Erythroblast (primary cell): ENCODE data around the gene BACE2.
"Not testable (repeated sequence)": the region's sequence is repeated elsewhere in the genome, so short reads cannot be mapped to it uniquely, and the experiment has no call there.

Experiments used
- DNase-seq, 2 experiments: peaks; one replicate each; lab custom pipeline; 2025; lab: John Stamatoyannopoulos, UW
- GATA1 ChIP-seq: IDR thresholded peaks from 2 replicates; pipeline ENCODE4 v1.6.1; 2011; ENCODE audit warnings: low read depth, mild to moderate bottlenecking, control low read depth, low read length, moderate library complexity
- POLR2A ChIP-seq: IDR thresholded peaks from 2 replicates; pipeline ENCODE4 v1.6.1; 2011; ENCODE audit warnings: mild to moderate bottlenecking, low read length

BACE2 gene

DNA sequence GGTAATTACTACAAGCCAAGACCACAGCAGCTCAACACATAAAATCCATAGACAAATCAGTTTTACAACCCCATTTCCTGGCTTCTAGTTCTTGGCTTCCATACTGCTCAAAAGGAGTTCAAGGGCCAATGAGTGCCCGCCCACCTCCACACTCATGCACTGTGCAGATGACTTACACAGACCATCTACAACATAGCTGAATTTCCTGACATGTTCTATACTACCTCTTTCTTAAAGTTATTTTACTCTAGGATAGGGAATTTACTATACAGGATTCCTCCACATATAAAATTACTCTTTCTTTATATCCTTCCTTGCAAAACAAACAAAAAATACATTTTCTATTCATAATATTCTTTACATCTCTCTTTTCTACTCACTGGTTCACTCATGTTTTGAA lies 14.6 kb downstream of the BACE2 start:
- DNase-seq = no peak
- TF ChIP-seq GATA1 = no peak
- no peak for TF ChIP-seq POLR2A

DNA sequence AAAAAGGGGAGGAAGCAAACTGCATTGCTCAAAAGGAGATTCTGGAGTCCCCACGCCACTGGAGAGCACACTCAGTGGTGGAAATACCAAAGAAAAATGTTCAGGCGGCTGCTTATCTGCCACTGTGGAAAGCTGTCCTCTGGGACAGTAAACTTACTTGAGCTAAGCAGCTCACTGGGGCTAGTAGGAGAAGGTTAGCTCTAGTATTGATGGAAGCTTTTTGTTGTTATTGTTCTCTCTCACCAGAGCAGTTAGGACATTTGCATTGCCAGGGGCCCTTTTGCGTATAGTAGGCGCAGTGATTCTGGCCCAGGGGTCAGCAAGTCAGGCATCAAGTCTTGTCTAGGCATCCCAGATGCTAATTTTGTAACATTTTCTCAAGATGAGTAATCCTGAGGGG lies 15.6 kb downstream of the BACE2 start:
- no peak for TF ChIP-seq POLR2A
- no peak for DNase-seq

DNA sequence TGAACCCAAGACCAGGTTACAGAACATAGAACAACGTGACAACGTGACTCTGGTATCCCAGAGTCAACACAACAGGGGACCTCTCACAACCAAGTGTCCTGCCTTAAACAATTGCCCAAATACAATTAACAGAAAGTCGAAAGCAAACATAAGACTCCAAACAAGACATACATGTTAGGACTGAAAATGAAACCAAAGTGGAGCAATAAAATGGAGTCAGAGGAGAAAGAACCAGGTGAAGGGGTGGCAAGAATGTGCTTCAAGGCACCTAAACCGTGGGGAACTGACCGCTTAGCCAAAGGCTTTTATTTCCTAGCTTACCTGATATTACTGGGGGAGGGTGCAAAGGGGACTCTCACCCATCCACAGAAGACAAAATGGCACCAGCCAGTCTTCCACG lies 17.8 kb downstream of the BACE2 start:
- DNase-seq = no peak
- TF ChIP-seq POLR2A (no peak), GATA1 (no peak)

DNA sequence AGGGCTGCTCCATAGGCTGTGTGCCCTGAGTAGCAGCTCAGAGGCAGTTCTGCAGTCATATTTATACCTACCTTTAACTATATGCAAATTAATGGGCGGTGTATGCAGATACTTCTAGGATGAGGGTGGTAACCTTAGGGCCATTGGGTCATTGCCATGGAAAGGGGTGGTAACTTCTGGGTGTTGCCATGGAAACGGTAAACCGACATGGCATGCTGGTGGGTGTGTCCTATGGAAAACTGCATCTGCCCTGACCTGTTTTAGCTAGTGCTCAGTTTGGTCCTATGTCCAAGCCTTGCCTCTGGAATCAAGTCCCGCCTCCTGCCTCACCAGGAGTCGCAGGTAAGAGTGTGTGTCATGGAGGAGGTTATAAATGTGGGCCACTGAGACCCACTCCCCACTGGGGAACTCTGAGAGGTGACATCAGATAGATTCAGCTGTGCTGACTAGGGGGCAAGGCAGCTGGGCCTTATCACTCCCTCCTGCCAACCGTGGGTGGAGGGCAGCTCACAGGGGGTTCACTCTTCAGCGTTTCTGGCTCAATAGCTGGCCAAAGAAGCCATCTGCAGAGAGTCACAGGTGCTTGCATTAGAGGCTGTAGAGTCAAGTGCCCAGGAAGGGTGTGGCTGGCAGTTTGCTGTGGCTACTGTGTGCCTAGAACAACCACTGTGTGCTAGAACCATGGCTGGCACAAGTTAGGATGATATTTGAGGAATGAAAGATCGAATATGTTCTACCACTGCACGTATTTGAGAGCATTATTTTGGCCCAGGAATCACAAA lies 19.0 kb downstream of the BACE2 start:
- no peak for TF ChIP-seq POLR2A
- no peak for TF ChIP-seq GATA1
- no peak for DNase-seq

DNA sequence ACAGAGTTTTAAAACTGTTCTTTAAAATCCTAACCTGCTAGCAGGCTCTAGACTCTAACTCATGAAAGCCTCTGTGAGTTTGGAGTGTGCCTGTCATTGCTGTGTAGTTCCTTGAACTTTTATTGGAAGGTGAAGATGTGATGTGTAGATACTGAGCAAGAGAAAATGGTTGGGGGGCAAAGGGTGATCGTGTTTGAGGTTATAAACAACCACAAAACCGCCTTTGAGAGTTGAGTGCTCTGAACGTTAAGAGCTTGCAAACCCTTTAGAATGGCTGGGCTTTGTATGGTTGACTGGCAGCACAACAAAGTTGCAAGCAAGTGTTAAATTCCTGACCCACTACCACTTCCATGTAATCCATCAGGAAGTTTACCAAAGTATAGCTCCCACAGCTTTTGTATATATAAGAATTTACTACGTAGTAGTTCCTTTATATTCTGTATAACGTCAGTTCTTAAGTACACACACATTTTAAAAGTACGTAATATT lies 19.6 kb downstream of the BACE2 start:
- TF ChIP-seq GATA1 = no peak
- no peak for TF ChIP-seq POLR2A
- DNase-seq = no peak

DNA sequence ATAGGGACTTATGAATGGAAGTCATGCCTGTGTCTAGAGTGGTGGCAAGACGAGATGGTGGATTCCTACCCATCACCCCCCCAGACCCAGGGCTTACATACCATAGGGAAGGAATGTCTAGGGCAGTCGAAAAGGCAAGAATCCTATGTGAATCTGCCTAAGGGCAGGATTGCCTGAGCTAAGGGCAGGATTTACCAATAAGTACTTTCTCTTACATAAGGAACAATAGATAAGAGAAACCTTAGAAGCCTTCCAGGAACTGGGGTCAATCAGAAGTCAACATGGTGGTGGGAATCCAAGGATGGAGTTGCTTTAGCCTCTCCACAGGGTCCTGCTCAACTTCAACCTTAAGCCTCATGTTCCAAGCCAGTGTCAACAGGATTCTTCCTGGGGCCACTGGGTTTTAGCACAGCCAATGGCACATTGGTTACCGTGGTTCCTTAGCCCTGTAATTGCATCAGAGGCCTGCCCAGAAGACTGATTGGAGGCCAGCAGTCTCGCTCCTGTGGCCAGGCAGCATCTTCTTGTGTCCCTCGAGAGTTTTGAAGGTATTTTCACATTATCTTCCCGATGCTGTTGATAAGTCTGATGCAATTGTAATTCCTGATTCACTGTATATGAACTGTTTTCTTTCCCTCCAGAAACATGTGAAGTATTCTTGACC lies 20.7 kb downstream of the BACE2 start:
- TF ChIP-seq GATA1 (no peak), POLR2A (no peak)
- DNase-seq = no peak

DNA sequence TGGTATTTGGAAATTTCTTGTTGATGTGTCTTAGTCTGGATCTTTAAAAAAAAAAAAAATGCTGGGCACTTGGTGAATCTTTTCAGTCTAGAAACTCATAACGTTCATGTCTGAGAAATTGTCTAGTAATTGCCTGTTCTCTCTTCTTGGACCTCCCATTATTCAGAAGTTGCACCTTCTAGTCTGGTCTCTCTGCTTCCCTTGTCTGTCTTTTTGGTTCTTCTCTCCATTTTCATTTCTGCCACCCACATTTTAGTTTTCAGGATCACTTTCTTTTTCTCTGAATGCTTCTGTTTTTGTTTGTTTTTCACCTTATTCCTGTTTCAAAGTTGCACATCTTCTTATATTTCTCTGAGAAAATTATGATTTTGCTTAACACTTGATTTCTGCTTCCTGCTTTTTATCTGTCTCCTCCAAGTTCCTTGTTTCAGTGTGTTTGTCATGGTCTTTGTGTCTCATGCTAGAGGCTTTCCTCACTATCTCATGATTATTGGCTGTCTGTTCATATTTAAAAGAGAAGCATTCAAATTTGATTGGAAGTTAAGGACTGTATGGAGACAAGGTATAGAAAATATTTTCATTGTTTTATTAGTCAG lies 21.3 kb downstream of the BACE2 start:
- DNase-seq = no peak
- TF ChIP-seq GATA1 (no peak), POLR2A (no peak)

DNA sequence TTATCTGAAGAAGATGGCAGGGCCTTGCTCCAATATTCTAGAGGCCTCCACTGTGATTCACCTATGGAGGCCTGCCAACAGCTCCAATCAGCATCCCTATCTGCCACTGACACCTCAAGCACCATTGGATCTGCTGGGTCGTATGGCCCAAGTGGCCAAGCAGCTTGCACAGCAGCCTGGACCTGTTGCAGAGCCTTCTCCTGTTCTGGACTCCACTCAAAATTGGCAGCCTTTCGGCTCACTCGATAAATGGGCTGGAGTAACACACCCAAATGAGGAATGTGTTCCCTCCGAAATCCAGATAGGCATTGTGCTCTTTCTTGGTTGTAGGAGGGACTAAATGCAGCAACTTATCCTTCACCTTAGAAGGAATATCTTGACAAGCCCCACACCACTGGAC lies 24.6 kb downstream of the BACE2 start:
- not testable (repeated sequence) for DNase-seq

DNA sequence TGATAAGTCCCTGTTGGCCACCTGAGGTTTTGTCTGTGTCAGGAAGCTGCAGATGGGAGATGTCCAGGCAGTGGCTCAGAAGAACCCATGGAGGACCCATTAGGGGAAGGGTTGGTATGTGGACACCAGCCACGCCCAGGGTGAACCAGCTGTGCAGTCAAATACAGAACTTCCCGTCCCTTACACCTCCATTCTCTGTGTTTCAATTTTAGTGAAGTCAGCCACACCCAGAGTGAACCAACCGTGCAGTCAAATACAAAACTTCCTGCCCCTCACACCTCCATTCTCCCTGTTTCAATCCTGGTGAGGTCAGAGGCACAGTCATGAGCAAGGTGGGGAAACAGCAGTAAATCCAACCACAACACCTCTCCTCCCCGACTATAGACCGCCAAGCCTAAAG lies 27.4 kb downstream of the BACE2 start:
- no peak for TF ChIP-seq GATA1
- TF ChIP-seq POLR2A = no peak
- no peak for DNase-seq

DNA sequence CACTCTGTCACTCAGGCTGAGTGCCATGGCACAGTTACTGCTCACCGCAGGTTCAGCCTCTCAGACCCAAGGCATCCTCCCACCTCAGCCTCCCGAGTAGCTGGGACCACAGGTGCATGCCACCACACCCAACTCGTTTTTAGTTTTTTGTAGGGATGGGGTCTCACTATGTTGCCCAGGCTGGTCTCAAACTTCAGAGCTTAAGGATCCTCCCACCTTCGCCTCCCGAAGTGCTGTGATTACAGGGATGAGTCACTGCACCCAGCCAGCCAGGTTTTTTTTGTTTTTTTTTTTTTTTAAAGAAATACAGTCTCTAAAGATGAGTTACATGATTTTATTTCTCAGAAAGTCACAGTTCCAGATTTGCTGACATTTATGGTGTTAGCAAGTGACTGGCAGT lies 29.0 kb downstream of the BACE2 start:
- TF ChIP-seq GATA1 (no peak), POLR2A (no peak)
- no peak for DNase-seq

DNA sequence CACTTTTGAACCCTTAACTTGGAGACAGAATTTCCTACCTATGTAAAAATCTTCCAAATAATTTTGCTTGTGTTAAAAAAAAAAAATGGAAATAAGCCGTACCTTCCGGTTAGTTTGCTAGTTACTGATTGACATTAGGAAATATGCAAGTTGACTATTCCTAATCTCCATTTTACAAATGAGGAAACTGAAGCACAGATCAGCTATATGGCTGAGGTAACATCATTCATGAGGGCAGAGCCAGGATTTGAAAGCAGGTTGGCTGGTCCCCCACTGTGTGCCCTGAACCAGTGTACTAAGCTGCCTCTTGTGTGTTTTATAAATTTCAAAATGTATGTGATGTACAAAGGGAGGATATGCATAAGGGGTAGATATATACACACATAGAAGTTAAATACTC lies 29.6 kb downstream of the BACE2 start:
- no peak for DNase-seq
- no peak for TF ChIP-seq GATA1
- no peak for TF ChIP-seq POLR2A

DNA sequence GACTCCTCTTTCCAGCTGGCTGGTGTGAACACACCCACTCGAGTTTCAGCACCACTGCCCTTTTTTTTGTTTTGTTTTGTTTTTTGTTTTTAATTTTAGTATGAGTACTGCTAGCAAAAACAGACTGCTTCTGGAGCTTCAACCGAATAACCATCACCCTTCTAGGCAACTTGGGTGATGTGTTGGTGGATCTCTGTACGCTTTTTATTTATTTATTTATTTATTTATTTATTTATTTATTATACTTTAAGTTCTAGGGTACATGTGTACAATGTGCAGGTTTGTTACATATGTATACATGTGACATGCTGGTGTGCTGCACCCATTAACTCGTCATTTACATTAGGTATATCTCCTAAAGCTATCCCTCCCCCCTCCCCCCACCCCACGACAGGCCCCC lies 30.7 kb downstream of the BACE2 start:
- DNase-seq = not testable (repeated sequence)

DNA sequence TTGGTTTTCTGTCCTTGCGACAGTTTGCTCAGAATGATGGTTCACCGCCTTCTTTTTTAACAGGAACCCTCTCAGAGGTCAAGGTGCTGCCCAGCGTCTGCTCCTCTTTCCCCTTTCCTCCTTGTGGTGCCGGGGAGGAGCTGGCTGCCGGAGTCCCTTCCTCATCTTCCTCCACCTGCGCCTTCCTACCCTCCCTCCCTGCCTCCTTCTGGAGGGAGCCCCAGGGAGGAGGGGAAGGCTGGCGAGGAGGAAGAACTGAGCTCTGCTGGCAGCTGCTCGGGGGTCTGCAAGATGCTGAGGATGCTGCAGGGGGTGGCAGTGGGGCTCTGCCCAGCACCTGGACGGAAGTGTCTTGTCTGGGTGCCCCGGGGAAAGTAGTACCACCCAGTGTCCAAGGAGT lies 31.2 kb downstream of the BACE2 start:
- TF ChIP-seq POLR2A = no peak
- TF ChIP-seq GATA1 = no peak
- DNase-seq = no peak

DNA sequence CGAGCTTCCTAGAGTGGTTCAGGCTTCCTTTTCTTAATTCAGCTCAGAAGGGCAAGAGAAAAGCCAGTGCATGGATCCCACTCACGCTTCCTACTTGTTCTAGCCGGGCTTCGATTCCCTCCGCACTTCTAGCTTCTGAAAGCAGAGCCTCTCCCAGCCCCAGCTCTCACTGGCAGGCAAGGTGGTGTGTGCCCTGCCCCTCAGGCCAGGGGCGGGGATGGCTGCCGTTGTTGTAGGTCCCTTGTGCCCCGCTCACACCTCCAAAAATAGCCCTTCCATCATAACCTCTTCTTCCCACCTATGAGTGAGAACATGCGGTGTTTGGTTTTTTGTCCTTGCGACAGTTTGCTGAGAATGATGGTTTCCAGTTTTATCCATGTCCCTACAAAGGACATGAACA lies 31.6 kb downstream of the BACE2 start:
- no peak for TF ChIP-seq POLR2A
- no peak for TF ChIP-seq GATA1
- DNase-seq = no peak
